ENCODE results near the gene ACBD6.

DNA sequence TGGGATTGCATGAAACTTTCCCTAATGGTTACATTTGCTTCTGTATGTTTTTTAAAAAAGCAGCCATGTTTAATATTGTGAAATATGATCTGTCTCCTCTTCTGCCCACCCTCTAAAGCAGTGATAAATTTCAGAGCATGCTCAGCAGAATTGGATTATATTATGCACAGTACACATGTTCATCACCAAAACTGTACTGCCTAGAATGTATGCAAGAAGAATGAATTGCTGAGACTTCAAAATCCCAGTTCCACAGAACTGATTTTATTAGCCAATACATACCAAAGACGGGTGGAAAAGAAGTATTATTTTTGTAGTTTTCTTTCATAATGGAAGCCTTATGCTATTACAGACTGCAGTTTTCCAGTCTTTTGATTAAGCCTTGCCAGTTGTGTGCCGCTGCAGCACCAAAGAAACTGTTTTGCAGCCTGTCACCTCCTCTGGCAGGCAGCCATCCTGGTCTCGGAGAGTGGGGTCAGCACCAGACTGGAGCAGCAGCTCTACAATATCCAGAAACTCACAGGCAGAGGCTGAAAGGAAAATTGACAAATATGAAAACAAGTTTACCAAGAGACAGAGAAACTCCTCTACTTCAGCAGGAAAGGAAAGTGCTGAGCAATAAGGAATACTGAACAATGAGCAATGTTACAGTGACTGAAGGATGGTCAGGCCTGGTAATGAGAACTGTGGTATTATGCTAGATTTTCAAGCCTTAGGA is 214.2 kb downstream of the ACBD6 start:
- TF ChIP-seq POLR2A (IDR thresholded peaks at IDR 0.05) (no peak), EP300 (IDR thresholded peaks at IDR 0.05) (no peak)
- TF ChIP-seq, protein P1, sequence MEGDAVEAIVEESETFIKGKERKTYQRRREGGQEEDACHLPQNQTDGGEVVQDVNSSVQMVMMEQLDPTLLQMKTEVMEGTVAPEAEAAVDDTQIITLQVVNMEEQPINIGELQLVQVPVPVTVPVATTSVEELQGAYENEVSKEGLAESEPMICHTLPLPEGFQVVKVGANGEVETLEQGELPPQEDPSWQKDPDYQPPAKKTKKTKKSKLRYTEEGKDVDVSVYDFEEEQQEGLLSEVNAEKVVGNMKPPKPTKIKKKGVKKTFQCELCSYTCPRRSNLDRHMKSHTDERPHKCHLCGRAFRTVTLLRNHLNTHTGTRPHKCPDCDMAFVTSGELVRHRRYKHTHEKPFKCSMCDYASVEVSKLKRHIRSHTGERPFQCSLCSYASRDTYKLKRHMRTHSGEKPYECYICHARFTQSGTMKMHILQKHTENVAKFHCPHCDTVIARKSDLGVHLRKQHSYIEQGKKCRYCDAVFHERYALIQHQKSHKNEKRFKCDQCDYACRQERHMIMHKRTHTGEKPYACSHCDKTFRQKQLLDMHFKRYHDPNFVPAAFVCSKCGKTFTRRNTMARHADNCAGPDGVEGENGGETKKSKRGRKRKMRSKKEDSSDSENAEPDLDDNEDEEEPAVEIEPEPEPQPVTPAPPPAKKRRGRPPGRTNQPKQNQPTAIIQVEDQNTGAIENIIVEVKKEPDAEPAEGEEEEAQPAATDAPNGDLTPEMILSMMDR (IDR thresholded peaks at IDR 0.05): no peak
